Smooth muscle cell (in vitro differentiated cells): ENCODE measurements around the gene HTT-AS. TPM values are rescaled to one million over a fixed set of nuclear protein-coding genes. Genes with fewer than 3 reads are reported as not detected.

Experiments
- DNase-seq: peaks from one replicate; lab custom pipeline; 2025; ENCODE audit not compliant: unreplicated experiment; lab: John Stamatoyannopoulos, UW
- H2AFZ ChIP-seq: fragments of 200-600 bp; sonication (generic); 2 replicates; pipeline ENCODE4 v1.6.0; 2016; ENCODE audit warnings: antibody characterized with exemption, low read depth, mild to moderate bottlenecking
- H3F3A ChIP-seq: fragments of 200-600 bp; sonication (generic); 2 replicates; pipeline ENCODE4 v1.6.0; 2017; ENCODE audit warnings: antibody characterized with exemption, low read depth
- H3K27ac ChIP-seq: fragments of 200-600 bp; sonication (generic); 2 replicates; pipeline ENCODE4 v1.5.1; 2016; ENCODE audit warnings: low read depth, mild to moderate bottlenecking
- H3K27me3 ChIP-seq: fragments of 200-600 bp; sonication (generic); 2 replicates; pipeline ENCODE4 v1.6.1; 2016; ENCODE audit warnings: low read depth, mild to moderate bottlenecking
- H3K36me3 ChIP-seq: fragments of 200-600 bp; sonication (generic); 2 replicates; pipeline ENCODE4 v1.5.1; 2016; ENCODE audit warnings: low read depth
- H3K4me1 ChIP-seq: fragments of 200-600 bp; sonication (generic); 2 replicates; pipeline ENCODE4 v1.5.1; 2016; ENCODE audit warnings: low read depth
- H3K4me2 ChIP-seq: fragments of 200-600 bp; sonication (generic); 2 replicates; pipeline ENCODE4 v1.6.0; 2016; ENCODE audit warnings: mild to moderate bottlenecking
- H3K4me3 ChIP-seq: fragments of 200-600 bp; sonication (generic); 2 replicates; pipeline ENCODE4 v1.5.1; 2016; ENCODE audit warnings: mild to moderate bottlenecking
- H3K79me2 ChIP-seq: fragments of 200-600 bp; sonication (generic); 2 replicates; pipeline ENCODE4 v1.6.0; 2016; ENCODE audit warnings: low read depth, mild to moderate bottlenecking
- H3K9ac ChIP-seq: fragments of 200-600 bp; sonication (generic); 2 replicates; pipeline ENCODE4 v1.6.0; 2016; ENCODE audit warnings: low read depth
- H3K9me3 ChIP-seq: fragments of 200-600 bp; sonication (generic); replicated peaks from 2 replicates; pipeline ENCODE4 v1.5.1; 2016; ENCODE audit warnings: low read depth
- H4K20me1 ChIP-seq: fragments of 200-600 bp; sonication (generic); 2 replicates; pipeline ENCODE4 v1.6.0; 2016; ENCODE audit warnings: low read depth
- WGBS: methylation state at CpG from one replicate; pipeline ENCODE4 v1.1.7; 2016; ENCODE audit warnings: low lambda C conversion rate; 5-methylcytosine and 5-hydroxymethylcytosine counted together
- polyA plus RNA-seq: library from polyadenylated mRNA; unstranded; fragments of >200 nt; fragmentation: Nextera tagmentation; extraction: Ambion mirVana; gene quantifications from 2 replicates; pipeline ENCODE4 v1.2.1, GENCODE V29; 2016
- total RNA-seq: library from RNA; depleted of rRNA; stranded (reverse); fragments of >200 nt; gene quantifications from 2 replicates; pipeline ENCODE4 v1.2.3, GENCODE V29; 2014
- TF ChIP-seq, protein P1 (sequence below): fragments of 200-600 bp; sonication (generic); IDR thresholded peaks from 2 replicates; pipeline ENCODE4 v1.5.1; 2017; ENCODE audit warnings: borderline replicate concordance, mild to moderate bottlenecking, antibody characterized with exemption; ENCODE audit not compliant: insufficient read depth, poor library complexity, severe bottlenecking

HTT-AS gene
- total and polyA plus RNA-seq, 2 experiments from 2014 or later, result not detected

DNA sequence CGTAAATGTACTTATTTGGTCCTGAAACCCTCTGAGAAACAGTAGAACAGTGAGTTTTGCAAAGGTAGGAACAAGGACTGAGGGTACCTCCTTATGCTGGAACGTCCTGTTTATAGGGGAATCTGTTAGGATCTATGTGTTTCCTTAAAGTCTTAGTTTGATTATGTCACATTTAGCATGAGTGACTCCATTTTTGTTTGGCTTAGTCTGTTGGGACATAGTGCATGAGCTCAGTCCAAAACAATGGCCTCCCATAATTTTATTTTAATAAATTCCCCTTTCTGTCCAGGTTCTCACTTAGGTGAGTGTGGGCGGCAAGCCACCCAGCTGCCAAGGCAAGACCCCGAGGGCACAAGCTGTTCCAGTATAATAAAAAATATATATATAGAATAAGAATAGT is 27.7 kb downstream of the HTT-AS start:
- no peaks in the 10 kb centered on the region for H3K4me1 ChIP-seq
- TF ChIP-seq, protein P1, sequence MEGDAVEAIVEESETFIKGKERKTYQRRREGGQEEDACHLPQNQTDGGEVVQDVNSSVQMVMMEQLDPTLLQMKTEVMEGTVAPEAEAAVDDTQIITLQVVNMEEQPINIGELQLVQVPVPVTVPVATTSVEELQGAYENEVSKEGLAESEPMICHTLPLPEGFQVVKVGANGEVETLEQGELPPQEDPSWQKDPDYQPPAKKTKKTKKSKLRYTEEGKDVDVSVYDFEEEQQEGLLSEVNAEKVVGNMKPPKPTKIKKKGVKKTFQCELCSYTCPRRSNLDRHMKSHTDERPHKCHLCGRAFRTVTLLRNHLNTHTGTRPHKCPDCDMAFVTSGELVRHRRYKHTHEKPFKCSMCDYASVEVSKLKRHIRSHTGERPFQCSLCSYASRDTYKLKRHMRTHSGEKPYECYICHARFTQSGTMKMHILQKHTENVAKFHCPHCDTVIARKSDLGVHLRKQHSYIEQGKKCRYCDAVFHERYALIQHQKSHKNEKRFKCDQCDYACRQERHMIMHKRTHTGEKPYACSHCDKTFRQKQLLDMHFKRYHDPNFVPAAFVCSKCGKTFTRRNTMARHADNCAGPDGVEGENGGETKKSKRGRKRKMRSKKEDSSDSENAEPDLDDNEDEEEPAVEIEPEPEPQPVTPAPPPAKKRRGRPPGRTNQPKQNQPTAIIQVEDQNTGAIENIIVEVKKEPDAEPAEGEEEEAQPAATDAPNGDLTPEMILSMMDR, result no peak
- no peak overlapping the region for H3K9ac ChIP-seq
- peaks cover 7% of the 10 kb centered on the region for H3K27me3 ChIP-seq
- no peaks in the 10 kb centered on the region for H4K20me1 ChIP-seq
- H3K27ac ChIP-seq, result no peak overlapping the region
- no peak for DNase-seq
- H3K9me3 ChIP-seq, result no peaks in the 10 kb centered on the region
- no peaks in the 10 kb centered on the region for H3K79me2 ChIP-seq
- H3K4me3 ChIP-seq, result no peak overlapping the region
- 91% methylated on average over 4 of the region's 4 CpGs for WGBS
- no peaks in the 10 kb centered on the region for H3F3A ChIP-seq
- H3K4me2 ChIP-seq, result no peak overlapping the region
- H3K36me3 ChIP-seq, result no peaks in the 10 kb centered on the region
- H2AFZ ChIP-seq, result no peak overlapping the region

DNA sequence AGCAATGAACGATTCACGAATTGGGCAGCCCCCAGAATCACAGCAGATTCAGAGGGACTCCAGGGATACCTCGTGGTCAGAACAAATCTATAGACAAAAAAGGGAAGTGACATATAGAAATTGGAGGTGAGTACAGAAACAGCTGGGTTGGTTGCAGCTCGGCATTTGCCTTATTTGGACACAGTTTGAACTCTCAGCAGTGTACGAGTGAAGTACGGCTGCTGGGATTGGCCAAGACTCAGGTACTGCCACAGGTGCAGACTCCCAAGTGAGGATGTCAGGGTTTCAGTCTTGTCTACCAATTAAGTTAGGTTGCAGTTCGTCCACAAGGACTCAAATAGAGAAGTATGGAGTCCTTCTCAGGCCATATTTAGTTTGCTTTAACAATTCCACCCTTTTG is 28.2 kb downstream of the HTT-AS start:
- Histone ChIP-seq H3K27me3 (peaks cover 7% of the 10 kb centered on the region), H4K20me1 (no peaks in the 10 kb centered on the region), H3K4me3 (no peak overlapping the region), H3K9me3 (no peaks in the 10 kb centered on the region), H3K4me2 (no peak overlapping the region), H3K36me3 (no peaks in the 10 kb centered on the region), H3K4me1 (no peaks in the 10 kb centered on the region), H3K9ac (no peak overlapping the region), H3K27ac (no peak overlapping the region), H3F3A (no peaks in the 10 kb centered on the region), H3K79me2 (no peaks in the 10 kb centered on the region), H2AFZ (no peak overlapping the region)
- DNase-seq, result no peak
- TF ChIP-seq, protein P1, result no peak
- 82% methylated on average over 7 of the region's 7 CpGs for WGBS

DNA sequence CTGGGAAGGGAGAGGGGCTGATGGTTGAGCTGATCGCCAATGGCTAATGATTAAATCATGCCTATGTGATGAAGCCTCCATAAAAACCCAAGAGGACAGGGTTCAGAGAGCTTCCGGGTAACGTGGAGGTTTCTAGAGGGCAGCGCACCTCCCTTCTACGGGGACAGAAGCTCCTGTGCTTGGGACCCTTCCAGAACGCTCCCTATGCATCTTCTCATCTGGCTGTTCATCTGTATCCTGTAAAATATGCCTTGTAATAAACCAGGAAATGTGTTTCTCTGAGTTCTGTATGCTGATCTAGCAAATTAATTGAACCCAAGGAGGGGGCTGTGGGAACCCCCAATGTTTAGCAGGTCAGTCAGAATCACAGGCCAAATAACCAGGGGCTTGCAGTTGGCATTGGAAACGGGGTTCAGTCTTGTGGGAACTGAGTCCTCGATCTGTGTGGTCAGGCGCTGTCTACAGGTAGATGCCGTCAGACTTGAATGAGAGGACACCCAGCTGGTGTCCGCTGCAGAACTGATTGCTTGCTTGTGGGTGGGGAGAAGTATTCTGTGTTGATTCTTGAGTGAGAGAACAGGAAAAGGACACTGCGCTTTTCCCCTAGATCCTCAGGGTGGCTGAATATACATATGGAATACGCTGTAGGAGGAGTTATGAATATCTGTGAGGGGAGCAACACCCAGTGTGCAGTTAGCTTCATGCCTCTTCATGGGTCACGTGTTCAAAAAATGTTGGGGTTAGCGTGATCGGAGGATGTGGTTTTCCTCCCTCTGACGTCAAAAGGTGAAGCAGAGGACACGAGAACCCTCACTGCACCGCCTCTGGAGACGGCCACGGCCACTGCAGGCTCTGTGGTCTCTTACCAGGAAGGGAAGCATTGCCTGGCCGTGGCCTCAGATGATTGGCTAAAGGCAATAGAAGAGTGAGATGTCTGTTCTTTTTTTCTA is 29.2 kb downstream of the HTT-AS start:
- Histone ChIP-seq H3F3A (no peaks in the 10 kb centered on the region), H3K27me3 (peaks cover 7% of the 10 kb centered on the region), H3K79me2 (no peaks in the 10 kb centered on the region), H3K9me3 (no peaks in the 10 kb centered on the region), H2AFZ (no peak overlapping the region), H3K27ac (no peak overlapping the region), H3K36me3 (no peaks in the 10 kb centered on the region), H3K9ac (no peak overlapping the region), H3K4me2 (no peak overlapping the region), H3K4me1 (no peaks in the 10 kb centered on the region), H4K20me1 (no peaks in the 10 kb centered on the region), H3K4me3 (no peak overlapping the region)
- WGBS, result 91% methylated on average over 22 of the region's 22 CpGs
- no peak for DNase-seq
- TF ChIP-seq, protein P1, result no peak
